ENCODE data around the gene OSBPL8. TPM values are rescaled to one million over a fixed set of nuclear protein-coding genes. Genes with fewer than 3 reads are reported as not detected.
"Not testable (repeated sequence)": the region's sequence is repeated elsewhere in the genome, so short reads cannot be mapped to it uniquely, and the experiment has no call there.

Gene OSBPL8
- total RNA-seq, 2 experiments from 2014 or later: 25.0 to 61.3 TPM

DNA sequence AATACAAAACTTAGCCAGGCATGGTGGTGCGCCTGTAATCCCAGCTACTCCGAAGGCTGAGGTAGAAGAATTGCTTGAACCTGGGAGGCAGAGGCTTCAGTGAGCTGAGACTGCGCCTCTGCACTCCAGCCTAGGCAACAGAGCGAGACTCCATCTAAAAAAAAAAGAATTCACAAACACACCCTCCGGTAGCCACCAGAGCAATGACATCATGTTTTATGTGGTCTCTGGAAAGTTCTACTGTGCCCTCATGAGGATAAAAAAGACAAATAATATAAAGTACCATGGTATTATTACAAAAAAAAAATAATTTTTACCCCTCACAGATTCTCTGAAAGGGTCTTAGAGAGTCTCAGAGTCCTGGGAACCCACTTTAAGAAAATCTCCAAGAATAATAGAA lies 81.5 kb downstream of the OSBPL8 start:
- Histone ChIP-seq H3K4me1 (ENCODE audit: insufficient read depth, low read length, poor library complexity, severe bottlenecking) (no peaks in the 10 kb centered on the region), H3K36me3 (ENCODE audit: insufficient read depth, low read length) (no peaks in the 10 kb centered on the region; the same call in 1 of the 2 replicates), H2AFZ (ENCODE audit: low read length) (no peak overlapping the region), H4K20me1 (ENCODE audit: insufficient read depth, low read length) (no peaks in the 10 kb centered on the region), H3K4me3 (ENCODE audit: low read depth, low read length, poor library complexity, severe bottlenecking) (no peak overlapping the region), H3K4me2 (ENCODE audit: low read length) (no peak overlapping the region), H3K9me2 (ENCODE audit: insufficient read depth, low read length) (no peaks in the 10 kb centered on the region), H3K27ac (ENCODE audit: low read depth, low read length, poor library complexity, severe bottlenecking) (no peak overlapping the region), H3K9me3 (ENCODE audit: low read length) (no peaks in the 10 kb centered on the region), H3K79me2 (ENCODE audit: insufficient read depth, low read depth, low read length) (peaks cover 7% of the 10 kb centered on the region; the same call in 1 of the 2 replicates)
- CTCF ChIA-PET (ENCODE audit: unreplicated experiment): no interaction called here
- POLR2A ChIA-PET: no interaction called here
- BruUV-seq (replicated peaks): no TSS peak
- no peak for DNase-seq (ENCODE audit: low spot score)
- intact Hi-C loops (cut with micrococcal nuclease; ENCODE audit: unreplicated experiment): no loop called here
- TF ChIP-seq, protein P1, sequence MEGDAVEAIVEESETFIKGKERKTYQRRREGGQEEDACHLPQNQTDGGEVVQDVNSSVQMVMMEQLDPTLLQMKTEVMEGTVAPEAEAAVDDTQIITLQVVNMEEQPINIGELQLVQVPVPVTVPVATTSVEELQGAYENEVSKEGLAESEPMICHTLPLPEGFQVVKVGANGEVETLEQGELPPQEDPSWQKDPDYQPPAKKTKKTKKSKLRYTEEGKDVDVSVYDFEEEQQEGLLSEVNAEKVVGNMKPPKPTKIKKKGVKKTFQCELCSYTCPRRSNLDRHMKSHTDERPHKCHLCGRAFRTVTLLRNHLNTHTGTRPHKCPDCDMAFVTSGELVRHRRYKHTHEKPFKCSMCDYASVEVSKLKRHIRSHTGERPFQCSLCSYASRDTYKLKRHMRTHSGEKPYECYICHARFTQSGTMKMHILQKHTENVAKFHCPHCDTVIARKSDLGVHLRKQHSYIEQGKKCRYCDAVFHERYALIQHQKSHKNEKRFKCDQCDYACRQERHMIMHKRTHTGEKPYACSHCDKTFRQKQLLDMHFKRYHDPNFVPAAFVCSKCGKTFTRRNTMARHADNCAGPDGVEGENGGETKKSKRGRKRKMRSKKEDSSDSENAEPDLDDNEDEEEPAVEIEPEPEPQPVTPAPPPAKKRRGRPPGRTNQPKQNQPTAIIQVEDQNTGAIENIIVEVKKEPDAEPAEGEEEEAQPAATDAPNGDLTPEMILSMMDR (conservative IDR thresholded peaks at IDR 0.05; ENCODE audit: low read length): no peak
- no peak for TF ChIP-seq EZH2phosphoT487 (IDR thresholded peaks at IDR 0.05; ENCODE audit: borderline replicate concordance, low read depth, low read length)

GRCh38 chr12:76472862-76473261 lies 86.7 kb downstream of the OSBPL8 start:
- H4K20me1 ChIP-seq (ENCODE audit: insufficient read depth, low read length); DNase-seq (ENCODE audit: low spot score); H2AFZ ChIP-seq (ENCODE audit: low read length); H3K9me2 ChIP-seq (ENCODE audit: insufficient read depth, low read length); CTCF ChIA-PET (ENCODE audit: unreplicated experiment); intact Hi-C loops (cut with micrococcal nuclease; ENCODE audit: unreplicated experiment); H3K4me3 ChIP-seq (ENCODE audit: low read depth, low read length, poor library complexity, severe bottlenecking); BruUV-seq (replicated peaks); H3K4me2 ChIP-seq (ENCODE audit: low read length); H3K9me3 ChIP-seq (ENCODE audit: low read length); H3K36me3 ChIP-seq (ENCODE audit: insufficient read depth, low read length); H3K27ac ChIP-seq (ENCODE audit: low read depth, low read length, poor library complexity, severe bottlenecking): not testable (repeated sequence)
- TF ChIP-seq, protein P1 (conservative IDR thresholded peaks at IDR 0.05; ENCODE audit: low read length): peak; percentile 37; the same call in 1 of the 2 replicates
- POLR2A ChIA-PET: interaction anchor here (0.5 to 0.7 kb wide), 2 partner anchors 39 to 414 kb away, joined by 3 read pairs; no protein-coding TSS in a partner anchor
- Histone ChIP-seq H3K4me1 (ENCODE audit: insufficient read depth, low read length, poor library complexity, severe bottlenecking) (peaks cover 11% of the 10 kb centered on the region), H3K79me2 (ENCODE audit: insufficient read depth, low read depth, low read length) (peaks cover 13% of the 10 kb centered on the region; the same call in 1 of the 2 replicates)

- Histone ChIP-seq H2AFZ (ENCODE audit: low read length) (no peak overlapping the region), H3K9me2 (ENCODE audit: insufficient read depth, low read length) (no peaks in the 10 kb centered on the region), H3K4me2 (ENCODE audit: low read length) (no peak overlapping the region), H4K20me1 (ENCODE audit: insufficient read depth, low read length) (no peaks in the 10 kb centered on the region; the same call in 1 of the 2 replicates), H3K27ac (ENCODE audit: low read depth, low read length, poor library complexity, severe bottlenecking) (no peak overlapping the region), H3K9me3 (ENCODE audit: low read length) (no peaks in the 10 kb centered on the region), H3K79me2 (ENCODE audit: insufficient read depth, low read depth, low read length) (peaks cover 13% of the 10 kb centered on the region; the same call in 1 of the 2 replicates), H3K4me1 (ENCODE audit: insufficient read depth, low read length, poor library complexity, severe bottlenecking) (peaks cover 11% of the 10 kb centered on the region), H3K4me3 (ENCODE audit: low read depth, low read length, poor library complexity, severe bottlenecking) (no peak overlapping the region), H3K36me3 (ENCODE audit: insufficient read depth, low read length) (no peaks in the 10 kb centered on the region)
- no TSS peak for BruUV-seq (replicated peaks)
- no peak for DNase-seq (ENCODE audit: low spot score)
- ChIA-PET POLR2A (no interaction called here), CTCF (ENCODE audit: unreplicated experiment) (no interaction called here)
- intact Hi-C loops (cut with micrococcal nuclease; ENCODE audit: unreplicated experiment): no loop called here
- no peak for TF ChIP-seq EZH2phosphoT487 (IDR thresholded peaks at IDR 0.05; ENCODE audit: borderline replicate concordance, low read depth, low read length)
- TF ChIP-seq, protein P1 (conservative IDR thresholded peaks at IDR 0.05; ENCODE audit: low read length): no peak
Observed at GRCh38 chr12:76471579-76471978, 88.0 kb downstream of the OSBPL8 start.
